ENCODE data around the gene LEPR. TPM values are rescaled to one million over a fixed set of nuclear protein-coding genes. Genes with fewer than 3 reads are reported as not detected.

Gene LEPR
- total and polyA plus RNA-seq, 7 donors: 0.73 to 7.8 (median 2.1) TPM

- no peak overlapping the region for H3K4me3 ChIP-seq
- intact Hi-C loops (cut with DNase I): no loop called here
- H3K9me3 ChIP-seq: no peaks in the 10 kb centered on the region
- peaks cover 5% of the 10 kb centered on the region for H3K4me1 ChIP-seq
- 32 to 51% (median 36%) methylated on average over 4 of the region's 4 CpGs for WGBS, 3 donors
- DNase-seq (no peak), ATAC-seq (no peak)
- H3K36me3 ChIP-seq (ENCODE audit: insufficient read depth in 1 of 2, low read depth in 1 of 2): no peaks in the 10 kb centered on the region
- H3K27ac ChIP-seq: no peak overlapping the region
- TF ChIP-seq CTCF (IDR thresholded peaks at IDR 0.05): no peak
- no peaks in the 10 kb centered on the region for H3K27me3 ChIP-seq (ENCODE audit: insufficient read depth in 3 of 3, low read length in 2 of 3)
These were observed 49.4 kb downstream of the LEPR start for GRCh38 chr1:65469889-65470340.

Other genes with a start within 250 kb of the LEPR start
- gene DNAJC6, start 111.1 kb upstream of the LEPR start, total RNA-seq: 1 to 10 TPM in 2 of 4 donors, under 1 TPM in 2; 0.46 to 2.2 (median 1.1) TPM
- gene DNAJC6, start 111.1 kb upstream of the LEPR start, polyA plus RNA-seq: under 1 TPM; 0.09 to 0.23 (median 0.20) TPM
- 10 to 100 TPM; 20.3 to 34.5 (median 27.6) TPM for gene LEPROT, start within 50 bp of the LEPR start, total RNA-seq
- gene LEPROT, start within 50 bp of the LEPR start, polyA plus RNA-seq: 10 to 100 TPM; 14.9 to 28.7 (median 22.9) TPM

Data from psoas muscle (tissue), 8 donors.